Lower lobe of right lung (tissue), 2 donors: Measurements from ENCODE around the gene PADI6. TPM values are rescaled to one million over a fixed set of nuclear protein-coding genes. Genes with fewer than 3 reads are reported as not detected.
A peak's percentile ranks its signal among the peaks of the same experiment; 100 is the strongest.
"Not testable (repeated sequence)": the region's sequence is repeated elsewhere in the genome, so short reads cannot be mapped to it uniquely, and the experiment has no call there.

Experiments used
- ATAC-seq, 2 donors: fragments of 200-7000 bp; cut with Tn5 transposase; one replicate each; pipeline ENCODE4 v1.9.1; 2020 to 2022; ENCODE audit warnings: mild to moderate bottlenecking in 2 of 2, moderate library complexity in 2 of 2
- DNase-seq: peaks from one replicate; pipeline ENCODE4 v3.0.0-alpha.2; 2020
- H3K27ac ChIP-seq: fragments of 200-600 bp; one replicate; pipeline ENCODE4 v1.8.0; 2022
- H3K27me3 ChIP-seq: fragments of 200-600 bp; one replicate; pipeline ENCODE4 v1.8.0; 2022; ENCODE audit warnings: low read depth
- H3K36me3 ChIP-seq: fragments of 200-600 bp; one replicate; pipeline ENCODE4 v1.8.0; 2022; ENCODE audit warnings: mild to moderate bottlenecking
- H3K4me1 ChIP-seq: fragments of 200-600 bp; one replicate; pipeline ENCODE4 v1.8.0; 2022
- H3K4me3 ChIP-seq: fragments of 200-600 bp; one replicate; pipeline ENCODE4 v1.8.0; 2022; ENCODE audit warnings: mild to moderate bottlenecking
- H3K9me3 ChIP-seq: fragments of 200-600 bp; one replicate; pipeline ENCODE4 v1.8.0; 2022
- CTCF ChIP-seq: fragments of 200-600 bp; IDR thresholded peaks from one replicate; pipeline ENCODE4 v1.8.0; 2022; ENCODE audit warnings: antibody characterized with exemption, mild to moderate bottlenecking
- intact Hi-C: fragments of 100-400 bp; cut with DNase I; formaldehyde crosslinking; loops from one replicate; pipeline ENCODE4 v1.11.0; 2022
- total RNA-seq: library from RNA; stranded (reverse); fragmentation: NEBNext Ultra II Directional; extraction: Animal tissue kit (Norgen Biotek cat#: 25700); gene quantifications from one replicate; pipeline ENCODE4 v1.2.1, GENCODE V29; 2021
- donor health status: DM: no; HTN: yes; CAD: no; lungs with severe emphysema.

PADI6 gene
- total RNA-seq, 1 donor from 2014 or later: not detected

- DNase-seq: peak; percentile 75
These were observed 35.9 kb upstream of the PADI6 start for GRCh38 chr1:17335821-17336710.

GRCh38 chr1:17338706-17339493 lies 33.1 kb upstream of the PADI6 start:
- Histone ChIP-seq H3K4me3 (no peak overlapping the region), H3K4me1 (no peaks in the 10 kb centered on the region), H3K27me3 (peaks cover 24% of the 10 kb centered on the region), H3K27ac (no peak overlapping the region), H3K9me3 (no peaks in the 10 kb centered on the region), H3K36me3 (no peaks in the 10 kb centered on the region)
- ATAC-seq (no peak), DNase-seq (no peak)
- intact Hi-C loops: no loop called here
- no peak for TF ChIP-seq CTCF

More at GRCh38 chr1:17335821-17336710, 35.9 kb upstream of the PADI6 start:
- peaks cover 16% of the 10 kb centered on the region for H3K27me3 ChIP-seq
- no peak overlapping the region for H3K27ac ChIP-seq
- ATAC-seq: peak in 1 of 2 donors; percentile 69
- intact Hi-C loops: no loop called here
- H3K36me3 ChIP-seq: no peaks in the 10 kb centered on the region
- H3K4me3 ChIP-seq: no peak overlapping the region
- peak; percentile 79 for TF ChIP-seq CTCF
- H3K9me3 ChIP-seq: no peaks in the 10 kb centered on the region
- H3K4me1 ChIP-seq: no peaks in the 10 kb centered on the region

DNA sequence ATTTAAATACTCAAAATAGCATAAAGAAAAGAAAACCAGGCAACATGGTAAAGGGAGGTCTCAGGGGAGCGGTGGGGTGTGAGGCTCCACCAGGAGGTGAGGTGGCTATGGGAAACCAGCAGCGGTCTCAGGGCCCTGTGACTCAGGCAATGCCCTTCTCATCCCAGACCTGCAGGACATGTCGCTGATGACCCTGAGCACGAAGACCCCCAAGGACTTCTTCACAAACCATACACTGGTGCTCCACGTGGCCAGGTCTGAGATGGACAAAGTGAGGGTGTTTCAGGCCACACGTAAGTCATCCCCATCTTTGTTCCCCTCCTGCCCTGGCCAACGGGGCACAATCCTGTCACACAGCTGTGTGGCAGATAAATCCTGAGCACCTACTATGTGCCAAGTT lies 32.5 kb upstream of the PADI6 start:
- ATAC-seq: no peak
- no peak for TF ChIP-seq CTCF
- no peaks in the 10 kb centered on the region for H3K4me1 ChIP-seq
- no peak for DNase-seq
- intact Hi-C loops: no loop called here
- H3K9me3 ChIP-seq: no peaks in the 10 kb centered on the region
- no peak overlapping the region for H3K27ac ChIP-seq
- no peaks in the 10 kb centered on the region for H3K36me3 ChIP-seq
- no peak overlapping the region for H3K4me3 ChIP-seq
- H3K27me3 ChIP-seq: peaks cover 24% of the 10 kb centered on the region

DNA sequence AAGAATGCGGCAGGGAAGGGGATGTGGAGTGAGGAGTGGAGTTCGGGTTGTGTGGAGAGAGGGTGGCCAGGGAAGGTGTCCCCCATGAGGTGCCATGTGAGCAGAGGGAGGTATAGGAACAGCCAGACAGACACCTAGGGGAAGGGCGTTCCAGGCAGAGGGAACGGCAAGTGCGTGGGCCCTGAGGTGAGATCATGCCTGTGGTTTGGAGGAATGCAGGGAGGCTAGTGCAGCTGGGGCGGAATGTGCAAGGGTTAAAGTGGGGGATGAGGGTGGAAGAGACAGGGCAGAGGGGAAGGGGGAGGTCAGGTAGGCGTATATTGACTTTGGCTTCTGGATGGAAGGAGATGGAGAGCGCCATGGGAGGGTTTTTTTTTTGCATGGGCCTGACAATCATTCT lies 31.6 kb upstream of the PADI6 start:
- no peak for TF ChIP-seq CTCF
- Histone ChIP-seq H3K27ac (no peak overlapping the region), H3K9me3 (no peaks in the 10 kb centered on the region), H3K27me3 (peaks cover 24% of the 10 kb centered on the region), H3K4me3 (no peak overlapping the region), H3K36me3 (no peaks in the 10 kb centered on the region), H3K4me1 (no peaks in the 10 kb centered on the region)
- no peak for DNase-seq
- intact Hi-C loops: no loop called here
- ATAC-seq: no peak

DNA sequence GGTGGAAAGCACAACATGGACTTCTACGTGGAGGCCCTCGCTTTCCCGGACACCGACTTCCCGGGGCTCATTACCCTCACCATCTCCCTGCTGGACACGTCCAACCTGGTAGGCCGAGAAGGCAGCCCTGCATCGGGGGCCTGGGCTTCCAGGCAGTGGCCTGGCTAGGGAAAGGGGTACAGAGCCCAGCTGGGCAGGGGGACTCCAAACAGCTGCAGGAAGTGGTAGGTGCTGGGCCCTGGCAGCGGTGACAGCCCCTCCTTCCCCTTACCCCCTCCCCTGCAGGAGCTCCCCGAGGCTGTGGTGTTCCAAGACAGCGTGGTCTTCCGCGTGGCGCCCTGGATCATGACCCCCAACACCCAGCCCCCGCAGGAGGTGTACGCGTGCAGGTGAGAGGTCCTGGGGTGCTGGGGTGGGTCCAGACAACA lies 30.0 kb upstream of the PADI6 start:
- no peak for DNase-seq
- no peak for ATAC-seq
- Histone ChIP-seq H3K27me3 (peaks cover 30% of the 10 kb centered on the region), H3K9me3 (no peaks in the 10 kb centered on the region), H3K36me3 (no peaks in the 10 kb centered on the region), H3K4me1 (no peaks in the 10 kb centered on the region), H3K4me3 (no peak overlapping the region), H3K27ac (no peak overlapping the region)
- no peak for TF ChIP-seq CTCF
- intact Hi-C loops: no loop called here

- H3K36me3 ChIP-seq, H3K4me1 ChIP-seq, H3K27ac ChIP-seq, H3K9me3 ChIP-seq, DNase-seq, intact Hi-C loops, ATAC-seq, H3K4me3 ChIP-seq: not testable (repeated sequence)
- H3K27me3 ChIP-seq: peaks cover 35% of the 10 kb centered on the region
These were observed 26.5 kb upstream of the PADI6 start for GRCh38 chr1:17345506-17345905.
